AG04450 (cell line): ENCODE measurements around the gene TGFBR2. TPM values are rescaled to one million over a fixed set of nuclear protein-coding genes. Genes with fewer than 3 reads are reported as not detected.

ENCODE experiments used
- CTCF ChIA-PET: fragments of 300-600, 350-600 bp; formaldehyde crosslinking; extraction: SDS; loops from one replicate; lab custom pipeline; 2022; ENCODE audit warnings: antibody characterized with exemption, inconsistent platforms; lab: Charles Lee
- POLR2A ChIA-PET: fragments of 350-600 bp; formaldehyde crosslinking; extraction: SDS; loops from one replicate; lab custom pipeline; 2021; ENCODE audit warnings: antibody characterized with exemption, inconsistent platforms; lab: Yijun Ruan, JAX
- DNase-seq: peaks from one replicate; pipeline ENCODE4 v3.0.0-alpha.2; 2011; ENCODE audit warnings: low read depth, low spot score
- H3K27ac ChIP-seq: one replicate; pipeline ENCODE4 v1.5.1; 2012; ENCODE audit warnings: low read depth, low read length, control low read depth
- H3K27me3 ChIP-seq: one replicate; pipeline ENCODE4 v1.6.0; 2012; ENCODE audit warnings: low read length; ENCODE audit not compliant: control insufficient read depth, insufficient read depth
- H3K4me3 ChIP-seq: 2 replicates; pipeline ENCODE4 v1.5.1; 2011; ENCODE audit warnings: mild to moderate bottlenecking, low read depth, low read length, control low read depth
- H3K9me3 ChIP-seq: 2 replicates; pipeline ENCODE4 v1.5.1; 2012; ENCODE audit warnings: low read length; ENCODE audit not compliant: control insufficient read depth, insufficient read depth
- polyA plus RNA-seq: library from polyadenylated mRNA; depleted of rRNA; stranded (reverse); fragments of >200 nt; gene quantifications from 2 replicates; pipeline ENCODE4 v1.2.3, GENCODE V29; 2011
- TF ChIP-seq, protein P1 (sequence below): IDR thresholded peaks from 2 replicates; pipeline ENCODE4 v1.5.1; 2011; ENCODE audit warnings: low read depth, low read length, control low read depth, inconsistent platforms

The TGFBR2 gene
- polyA plus RNA-seq, 1 experiment, result 158 TPM

- CTCF ChIA-PET, result no interaction called here
- no peak overlapping the region for H3K27ac ChIP-seq
- no peaks in the 10 kb centered on the region for H3K27me3 ChIP-seq
- H3K4me3 ChIP-seq, result no peak overlapping the region
- TF ChIP-seq, protein P1, sequence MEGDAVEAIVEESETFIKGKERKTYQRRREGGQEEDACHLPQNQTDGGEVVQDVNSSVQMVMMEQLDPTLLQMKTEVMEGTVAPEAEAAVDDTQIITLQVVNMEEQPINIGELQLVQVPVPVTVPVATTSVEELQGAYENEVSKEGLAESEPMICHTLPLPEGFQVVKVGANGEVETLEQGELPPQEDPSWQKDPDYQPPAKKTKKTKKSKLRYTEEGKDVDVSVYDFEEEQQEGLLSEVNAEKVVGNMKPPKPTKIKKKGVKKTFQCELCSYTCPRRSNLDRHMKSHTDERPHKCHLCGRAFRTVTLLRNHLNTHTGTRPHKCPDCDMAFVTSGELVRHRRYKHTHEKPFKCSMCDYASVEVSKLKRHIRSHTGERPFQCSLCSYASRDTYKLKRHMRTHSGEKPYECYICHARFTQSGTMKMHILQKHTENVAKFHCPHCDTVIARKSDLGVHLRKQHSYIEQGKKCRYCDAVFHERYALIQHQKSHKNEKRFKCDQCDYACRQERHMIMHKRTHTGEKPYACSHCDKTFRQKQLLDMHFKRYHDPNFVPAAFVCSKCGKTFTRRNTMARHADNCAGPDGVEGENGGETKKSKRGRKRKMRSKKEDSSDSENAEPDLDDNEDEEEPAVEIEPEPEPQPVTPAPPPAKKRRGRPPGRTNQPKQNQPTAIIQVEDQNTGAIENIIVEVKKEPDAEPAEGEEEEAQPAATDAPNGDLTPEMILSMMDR, result no peak
- no peak for DNase-seq
- H3K9me3 ChIP-seq, result no peaks in the 10 kb centered on the region
- POLR2A ChIA-PET, result no interaction called here
Measured at GRCh38 chr3:30654269-30654668, 47.9 kb downstream of the TGFBR2 start.

- ChIA-PET CTCF (interaction anchor here (0.5 kb wide), 1 partner anchor 32 kb away, joined by 9 read pairs; no protein-coding TSS in a partner anchor), POLR2A (no interaction called here)
- DNase-seq, result no peak
- Histone ChIP-seq H3K27ac (no peak overlapping the region), H3K27me3 (no peaks in the 10 kb centered on the region), H3K4me3 (no peak overlapping the region), H3K9me3 (no peaks in the 10 kb centered on the region)
- TF ChIP-seq, protein P1, result no peak
Measured at GRCh38 chr3:30655187-30655812, 48.9 kb downstream of the TGFBR2 start.

DNA sequence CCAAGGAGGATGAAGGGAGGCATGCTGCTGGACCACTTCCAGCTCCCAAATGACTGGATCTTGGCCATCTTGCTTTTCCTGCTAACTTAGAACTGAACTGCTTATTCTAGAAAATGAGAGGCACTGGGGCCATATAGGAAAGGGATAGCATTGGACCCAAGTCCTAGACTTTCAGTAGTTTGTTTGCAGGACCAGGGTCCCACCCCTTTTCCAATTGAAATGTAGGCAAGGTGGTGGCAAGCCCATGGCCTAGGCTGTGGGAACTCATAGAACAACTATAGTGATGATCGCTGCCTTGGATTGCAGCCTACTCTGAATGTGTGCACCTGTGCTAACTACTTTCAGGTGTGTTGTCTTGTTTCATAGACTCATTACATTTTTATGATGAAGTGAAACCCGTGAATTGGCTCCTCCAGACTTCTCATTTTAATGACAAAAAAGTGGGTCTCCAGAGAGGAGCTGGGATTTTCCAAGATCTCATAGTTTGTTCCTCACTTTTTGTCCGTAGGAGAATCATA is 50.3 kb downstream of the TGFBR2 start:
- Histone ChIP-seq H3K27me3 (no peaks in the 10 kb centered on the region), H3K9me3 (no peaks in the 10 kb centered on the region), H3K27ac (no peak overlapping the region), H3K4me3 (no peak overlapping the region)
- TF ChIP-seq, protein P1, result no peak
- CTCF ChIA-PET, result interaction anchor here (0.6 kb wide), 1 partner anchor 587 kb away, joined by 3 read pairs; no protein-coding TSS in a partner anchor
- POLR2A ChIA-PET, result no interaction called here
- no peak for DNase-seq

- CTCF ChIA-PET, result interaction anchor here (0.7 to 2.1 kb wide), 4 partner anchors 8 to 460 kb away, joined by 3 to 6 read pairs (median 4); no protein-coding TSS in a partner anchor
- H3K9me3 ChIP-seq, result no peaks in the 10 kb centered on the region
- no peak overlapping the region for H3K4me3 ChIP-seq
- H3K27me3 ChIP-seq, result no peaks in the 10 kb centered on the region
- H3K27ac ChIP-seq, result peak overlapping the region; percentile 66
- DNase-seq, result no peak
- TF ChIP-seq, protein P1, result no peak
- POLR2A ChIA-PET, result interaction anchor here (1.0 to 2.1 kb wide), 5 partner anchors 8 to 63 kb away, joined by 3 to 13 read pairs (median 6); partner anchors contain the start of gene TGFBR2
Measured at GRCh38 chr3:30657914-30658313, 51.5 kb downstream of the TGFBR2 start.
